Cardiac muscle cell (in vitro differentiated cells and primary cell): Measurements from ENCODE around the gene MAMSTR. TPM values are rescaled to one million over a fixed set of nuclear protein-coding genes. Genes with fewer than 3 reads are reported as not detected.
"Not testable (repeated sequence)": the region's sequence is repeated elsewhere in the genome, so short reads cannot be mapped to it uniquely, and the experiment has no call there.

Source experiments
- DNase-seq, 2 donors: peaks; one replicate each; pipeline versions ENCODE4 v3.0.0 to v3.0.0-alpha.2; 2010 to 2017; ENCODE audit warnings: low read depth in 1 of 2, low spot score in 1 of 2
- H3K27ac ChIP-seq: fragments of 200-600 bp; sonication (generic); 2 replicates; pipeline ENCODE4 v1.5.1; 2016
- H3K27me3 ChIP-seq: fragments of 200-600 bp; sonication (generic); 2 replicates; pipeline ENCODE4 v1.6.0; 2016; ENCODE audit warnings: control low read depth
- H3K36me3 ChIP-seq: fragments of 200-600 bp; sonication (generic); 2 replicates; pipeline ENCODE4 v1.5.1; 2016; ENCODE audit warnings: control low read depth
- H3K4me1 ChIP-seq: fragments of 200-600 bp; sonication (generic); 2 replicates; pipeline ENCODE4 v1.8.1; 2017; ENCODE audit warnings: low read depth, mild to moderate bottlenecking, mixed run types
- H3K4me3 ChIP-seq: fragments of 200-600 bp; sonication (generic); 2 replicates; pipeline ENCODE4 v1.5.1; 2016; ENCODE audit warnings: mild to moderate bottlenecking
- H3K9me3 ChIP-seq: fragments of 200-600 bp; sonication (generic); 2 replicates; pipeline ENCODE4 v1.5.1; 2017; ENCODE audit warnings: low read depth, mild to moderate bottlenecking, control low read depth
- polyA plus RNA-seq: library from polyadenylated mRNA; unstranded; fragments of >200 nt; fragmentation: Nextera tagmentation; extraction: Ambion mirVana; gene quantifications from 2 replicates; pipeline ENCODE4 v1.2.1, GENCODE V29; 2016
- total RNA-seq: library from RNA; depleted of rRNA; stranded (reverse); fragments of >200 nt; gene quantifications from 2 replicates; pipeline ENCODE4 v1.2.3, GENCODE V29; 2016
- TF ChIP-seq, protein P1 (sequence below): IDR thresholded peaks from 2 replicates; pipeline ENCODE4 v1.5.1; 2012; ENCODE audit warnings: low read depth, mild to moderate bottlenecking, low read length

The MAMSTR gene, protein sequence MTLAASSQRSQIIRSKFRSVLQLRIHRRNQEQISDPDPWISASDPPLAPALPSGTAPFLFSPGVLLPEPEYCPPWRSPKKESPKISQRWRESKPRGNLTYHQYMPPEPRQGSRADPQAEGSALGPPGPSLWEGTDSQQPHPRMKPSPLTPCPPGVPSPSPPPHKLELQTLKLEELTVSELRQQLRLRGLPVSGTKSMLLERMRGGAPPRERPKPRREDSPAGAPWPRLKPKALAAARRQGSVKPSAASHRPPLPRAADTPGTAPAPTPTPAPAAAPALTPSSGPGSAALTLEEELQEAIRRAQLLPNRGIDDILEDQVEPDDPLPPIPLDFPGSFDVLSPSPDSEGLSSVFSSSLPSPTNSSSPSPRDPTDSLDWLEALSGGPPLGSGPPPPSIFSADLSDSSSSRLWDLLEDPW
- total RNA-seq, result 3.5 and 4.7 TPM in 2 replicates
- 6.1 and 6.3 TPM in 2 replicates for polyA plus RNA-seq

DNA sequence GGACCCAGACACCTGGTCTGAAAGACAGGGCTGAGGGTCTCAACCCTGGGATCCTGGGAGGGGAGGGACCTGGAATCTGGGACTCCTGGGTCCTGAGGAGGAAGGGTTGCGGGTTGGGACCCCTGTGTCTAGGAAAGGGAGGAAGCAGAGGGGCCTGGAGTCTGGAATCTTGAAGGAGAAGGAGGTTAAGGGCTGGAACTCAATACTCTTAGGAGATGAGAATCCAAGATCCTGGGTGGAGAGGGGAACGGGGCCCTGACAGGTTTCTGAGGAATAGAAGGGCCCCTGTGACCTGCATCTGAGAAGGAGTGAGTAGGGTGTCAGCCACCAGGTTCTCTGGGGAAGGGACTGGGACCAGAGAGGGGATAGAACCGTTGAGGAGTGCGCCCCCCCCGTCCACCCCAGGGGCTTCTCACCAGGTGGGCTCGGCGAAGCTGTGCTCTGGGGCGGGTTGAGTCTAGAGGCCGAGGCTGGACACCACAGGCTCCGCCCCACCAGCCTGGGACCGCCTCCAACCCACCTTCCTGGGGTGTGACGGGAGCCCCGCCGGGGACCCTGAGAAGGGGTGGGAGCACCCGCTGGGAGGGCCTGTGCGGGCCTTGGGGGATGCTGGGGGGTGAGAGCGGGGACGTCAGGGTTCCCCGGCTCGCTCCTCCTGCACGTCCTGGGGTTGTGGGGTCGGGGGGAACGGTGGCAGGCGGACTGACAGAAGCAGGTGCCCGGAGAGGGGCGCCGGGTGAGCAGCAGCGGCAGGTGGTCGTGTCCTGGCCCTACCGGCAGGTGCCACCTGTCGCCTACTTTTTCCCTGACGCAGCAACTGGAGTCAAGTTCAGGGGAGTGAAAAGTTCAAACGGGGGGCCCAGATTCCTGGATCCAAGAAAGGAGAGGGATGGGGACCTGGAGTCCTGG is at the start of gene MAMSTR:
MAMSTR (minus strand) TSS at position 463 of the 909 bp plus-strand sequence. CDS start 694 bp downstream, outside the sequence.
- H3K4me1 ChIP-seq, result peaks cover 26% of the 10 kb centered on the region
- peak within 1 kb of the TSS; percentile 60 for H3K27ac ChIP-seq
- DNase-seq, result no peak
- TF ChIP-seq, protein P1, sequence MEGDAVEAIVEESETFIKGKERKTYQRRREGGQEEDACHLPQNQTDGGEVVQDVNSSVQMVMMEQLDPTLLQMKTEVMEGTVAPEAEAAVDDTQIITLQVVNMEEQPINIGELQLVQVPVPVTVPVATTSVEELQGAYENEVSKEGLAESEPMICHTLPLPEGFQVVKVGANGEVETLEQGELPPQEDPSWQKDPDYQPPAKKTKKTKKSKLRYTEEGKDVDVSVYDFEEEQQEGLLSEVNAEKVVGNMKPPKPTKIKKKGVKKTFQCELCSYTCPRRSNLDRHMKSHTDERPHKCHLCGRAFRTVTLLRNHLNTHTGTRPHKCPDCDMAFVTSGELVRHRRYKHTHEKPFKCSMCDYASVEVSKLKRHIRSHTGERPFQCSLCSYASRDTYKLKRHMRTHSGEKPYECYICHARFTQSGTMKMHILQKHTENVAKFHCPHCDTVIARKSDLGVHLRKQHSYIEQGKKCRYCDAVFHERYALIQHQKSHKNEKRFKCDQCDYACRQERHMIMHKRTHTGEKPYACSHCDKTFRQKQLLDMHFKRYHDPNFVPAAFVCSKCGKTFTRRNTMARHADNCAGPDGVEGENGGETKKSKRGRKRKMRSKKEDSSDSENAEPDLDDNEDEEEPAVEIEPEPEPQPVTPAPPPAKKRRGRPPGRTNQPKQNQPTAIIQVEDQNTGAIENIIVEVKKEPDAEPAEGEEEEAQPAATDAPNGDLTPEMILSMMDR, result no peak
- H3K27me3 ChIP-seq, result no peaks in the 10 kb centered on the region
- H3K9me3 ChIP-seq, result no peaks in the 10 kb centered on the region
- H3K36me3 ChIP-seq, result no peaks in the 10 kb centered on the region
- H3K4me3 ChIP-seq, result peak within 1 kb of the TSS; percentile 65

DNA sequence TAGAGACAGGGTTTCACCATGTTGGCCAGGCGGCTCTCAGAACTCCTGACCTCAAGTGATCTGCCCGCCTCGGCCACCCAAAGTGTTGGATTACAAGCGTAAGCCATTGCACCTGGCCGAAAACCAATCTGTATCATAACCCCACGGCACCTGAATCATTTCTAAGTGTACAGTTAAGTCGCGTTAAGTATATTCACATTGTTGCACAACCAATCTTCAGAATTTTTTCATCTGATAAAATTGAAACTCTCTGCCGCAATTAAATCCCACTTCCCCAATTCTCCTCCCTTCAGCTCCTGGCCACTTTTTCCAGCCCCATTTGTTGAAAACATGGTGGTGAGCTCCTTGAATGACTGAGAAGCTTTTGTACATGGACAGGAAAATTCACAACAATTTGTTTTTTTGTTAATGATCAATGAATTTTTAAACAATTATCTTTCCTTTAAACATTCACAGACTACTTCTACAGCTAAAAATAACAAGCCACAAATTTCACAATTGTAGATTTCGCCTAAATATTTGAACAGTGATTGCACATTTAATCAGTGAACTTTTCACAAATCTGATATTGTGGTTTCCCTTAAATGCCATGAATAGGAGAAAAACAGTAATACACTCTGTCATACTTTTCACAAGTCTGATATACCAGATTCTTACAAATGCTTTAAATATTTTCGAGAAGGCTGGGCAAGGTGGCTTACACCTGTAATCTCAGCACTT is 49.6 kb upstream of the MAMSTR start:
- no peaks in the 10 kb centered on the region for H3K36me3 ChIP-seq
- DNase-seq, result peak in 1 of 2 donors; percentile 67
- TF ChIP-seq, protein P1, result no peak
- no peak overlapping the region for H3K4me3 ChIP-seq
- H3K27me3 ChIP-seq, result no peaks in the 10 kb centered on the region
- H3K4me1 ChIP-seq, result no peaks in the 10 kb centered on the region
- H3K9me3 ChIP-seq, result no peaks in the 10 kb centered on the region
- H3K27ac ChIP-seq, result no peak overlapping the region

DNA sequence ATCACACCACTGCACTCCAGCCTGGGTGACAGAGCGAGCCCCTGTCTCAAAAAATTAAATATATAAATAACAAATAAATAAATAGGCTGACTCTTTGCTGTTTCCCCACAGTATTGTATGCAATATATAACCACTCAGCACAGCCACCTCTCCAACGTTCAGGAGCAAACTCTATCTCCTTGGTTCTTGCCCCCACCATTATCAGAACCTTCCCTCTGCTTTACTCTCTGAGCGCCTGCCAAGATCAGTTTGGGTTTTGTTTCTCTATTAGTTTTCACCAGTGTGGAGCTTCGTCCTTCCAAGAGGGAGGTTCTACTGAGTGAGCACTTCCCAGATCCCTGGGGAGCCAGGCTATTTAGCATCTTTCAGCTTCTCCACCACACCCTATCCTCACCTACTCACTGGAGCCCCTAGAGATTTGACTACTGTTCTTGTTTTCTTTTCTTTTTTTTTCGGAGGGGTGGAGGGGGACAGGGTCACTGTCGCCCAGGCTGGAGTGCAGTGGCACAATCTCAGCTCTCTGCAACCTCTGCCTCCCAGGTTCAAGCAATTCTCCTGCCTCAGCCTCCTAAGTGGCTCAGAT is 48.7 kb upstream of the MAMSTR start:
- not testable (repeated sequence) for H3K27me3 ChIP-seq, H3K9me3 ChIP-seq, DNase-seq, H3K36me3 ChIP-seq, H3K4me3 ChIP-seq, H3K27ac ChIP-seq, H3K4me1 ChIP-seq

DNA sequence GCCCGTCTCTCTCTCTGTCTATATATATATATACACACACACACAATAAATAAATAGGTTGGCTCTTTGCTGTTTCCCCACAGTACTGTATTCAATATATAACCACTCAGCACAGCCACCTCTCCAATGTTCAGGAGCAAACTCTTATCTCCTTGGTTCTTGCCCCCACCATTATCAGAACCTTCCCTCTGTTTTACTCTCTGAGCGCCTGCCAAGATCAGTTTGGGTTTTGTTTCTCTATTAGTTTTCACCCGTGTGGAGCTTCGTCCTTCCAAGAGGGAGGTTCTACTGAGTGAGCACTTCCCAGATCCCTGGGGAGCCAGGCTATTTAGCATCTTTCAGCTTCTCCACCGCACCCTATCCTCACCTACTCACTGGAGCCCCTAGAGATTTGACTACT is 46.3 kb upstream of the MAMSTR start:
- not testable (repeated sequence) for H3K36me3 ChIP-seq, H3K4me3 ChIP-seq, H3K9me3 ChIP-seq, H3K4me1 ChIP-seq, H3K27ac ChIP-seq, H3K27me3 ChIP-seq, DNase-seq

DNA sequence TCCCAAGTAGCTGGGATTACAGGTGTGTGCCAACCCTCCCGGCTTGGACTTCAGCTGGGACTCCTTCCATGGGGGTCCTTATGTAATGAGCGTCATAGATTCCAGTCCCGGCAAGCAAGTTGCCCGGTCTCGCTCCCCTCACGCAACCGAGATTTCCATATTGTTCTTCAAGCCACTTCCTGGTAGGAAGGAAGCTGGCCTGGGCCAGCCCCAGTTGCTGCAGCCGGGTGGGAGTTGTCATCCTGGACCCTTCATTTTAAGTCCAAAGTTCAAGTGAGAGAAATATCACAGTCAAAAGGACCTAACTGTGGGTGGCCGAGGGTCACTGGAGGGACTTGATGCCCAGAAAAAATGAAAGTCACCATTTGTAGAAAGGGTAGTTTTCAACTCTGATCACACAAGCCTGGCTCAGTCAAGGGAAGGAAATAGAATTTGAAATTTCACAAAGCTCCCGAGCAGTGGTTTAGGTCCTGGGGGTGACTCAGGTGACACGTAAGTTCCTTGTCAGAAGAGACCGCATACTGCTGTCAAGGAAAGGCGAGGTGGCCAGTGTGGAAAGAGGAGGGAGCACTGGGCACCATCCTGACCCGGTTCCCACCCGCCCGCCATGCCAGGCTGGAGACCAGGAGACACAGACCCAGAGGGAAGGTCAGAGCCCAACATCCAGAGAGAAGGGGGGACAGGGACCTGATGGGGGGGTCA is 41.1 kb upstream of the MAMSTR start:
- H3K4me3 ChIP-seq, result no peak overlapping the region
- no peak overlapping the region for H3K27ac ChIP-seq
- H3K36me3 ChIP-seq, result no peaks in the 10 kb centered on the region
- H3K9me3 ChIP-seq, result no peaks in the 10 kb centered on the region
- H3K4me1 ChIP-seq, result no peaks in the 10 kb centered on the region
- TF ChIP-seq, protein P1, result no peak
- DNase-seq, result no peak
- H3K27me3 ChIP-seq, result peaks cover 8% of the 10 kb centered on the region
